PC-9 (cell line): ENCODE data around the gene RTN4IP1.

Experiments used
- EZH2 ChIP-seq: fragments of 200-600 bp; sonication (generic); IDR thresholded peaks from 2 replicates; pipeline ENCODE4 v1.8.0; 2017; ENCODE audit warnings: antibody characterized with exemption, low read depth
- TF ChIP-seq, protein P1 (sequence below): fragments of 200-600 bp; sonication (generic); conservative IDR thresholded peaks from 2 replicates; pipeline ENCODE4 v1.6.1; 2017; ENCODE audit warnings: mixed run types, antibody characterized with exemption, mild to moderate bottlenecking, moderate library complexity

DNA sequence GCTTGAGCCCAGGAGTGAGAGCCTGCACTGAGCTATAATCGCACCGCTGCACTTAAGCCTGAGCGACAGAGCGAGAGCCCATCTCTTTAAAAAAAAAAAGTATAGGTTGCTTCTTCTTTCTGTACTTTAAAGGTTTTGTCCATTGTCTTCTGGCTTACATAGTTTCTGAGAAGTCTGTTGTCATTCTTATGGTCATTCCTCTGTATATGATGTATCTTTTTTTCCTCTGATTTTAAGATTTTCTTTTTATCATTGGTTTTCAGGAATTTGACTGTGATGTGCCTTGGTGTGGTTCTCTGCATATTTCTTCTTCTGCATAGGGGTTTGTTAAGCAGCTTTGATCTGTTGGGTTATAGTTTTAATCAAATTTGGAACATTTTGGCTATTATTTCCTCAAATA, 29.2 kb upstream of the RTN4IP1 start:
- TF ChIP-seq, protein P1, sequence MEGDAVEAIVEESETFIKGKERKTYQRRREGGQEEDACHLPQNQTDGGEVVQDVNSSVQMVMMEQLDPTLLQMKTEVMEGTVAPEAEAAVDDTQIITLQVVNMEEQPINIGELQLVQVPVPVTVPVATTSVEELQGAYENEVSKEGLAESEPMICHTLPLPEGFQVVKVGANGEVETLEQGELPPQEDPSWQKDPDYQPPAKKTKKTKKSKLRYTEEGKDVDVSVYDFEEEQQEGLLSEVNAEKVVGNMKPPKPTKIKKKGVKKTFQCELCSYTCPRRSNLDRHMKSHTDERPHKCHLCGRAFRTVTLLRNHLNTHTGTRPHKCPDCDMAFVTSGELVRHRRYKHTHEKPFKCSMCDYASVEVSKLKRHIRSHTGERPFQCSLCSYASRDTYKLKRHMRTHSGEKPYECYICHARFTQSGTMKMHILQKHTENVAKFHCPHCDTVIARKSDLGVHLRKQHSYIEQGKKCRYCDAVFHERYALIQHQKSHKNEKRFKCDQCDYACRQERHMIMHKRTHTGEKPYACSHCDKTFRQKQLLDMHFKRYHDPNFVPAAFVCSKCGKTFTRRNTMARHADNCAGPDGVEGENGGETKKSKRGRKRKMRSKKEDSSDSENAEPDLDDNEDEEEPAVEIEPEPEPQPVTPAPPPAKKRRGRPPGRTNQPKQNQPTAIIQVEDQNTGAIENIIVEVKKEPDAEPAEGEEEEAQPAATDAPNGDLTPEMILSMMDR, result no peak
- TF ChIP-seq EZH2, result no peak
